Karpas-422 (cell line): ENCODE measurements around the gene MGLL. TPM values are rescaled to one million over a fixed set of nuclear protein-coding genes. Genes with fewer than 3 reads are reported as not detected.
A peak's percentile ranks its signal among the peaks of the same experiment; 100 is the strongest.

Experiments
- DNase-seq: peaks from one replicate; pipeline ENCODE4 v3.0.0-alpha.2; 2015
- H2AFZ ChIP-seq: fragments of 200-600 bp; sonication (generic); 2 replicates; pipeline ENCODE4 v1.6.1; 2014; ENCODE audit warnings: antibody characterized with exemption, low read length, mixed read lengths
- H3K27ac ChIP-seq: fragments of 200-600 bp; sonication (generic); 2 replicates; pipeline ENCODE4 v1.5.1; 2014; ENCODE audit warnings: mild to moderate bottlenecking, low read length, moderate library complexity
- H3K27me3 ChIP-seq: fragments of 200-600 bp; sonication (generic); 2 replicates; pipeline ENCODE4 v1.6.1; 2014; ENCODE audit warnings: low read length, mixed read lengths
- H3K36me3 ChIP-seq: fragments of 200-600 bp; sonication (generic); 2 replicates; pipeline ENCODE4 v1.6.1; 2014; ENCODE audit warnings: low read length, mixed read lengths; ENCODE audit not compliant: insufficient read depth
- H3K4me1 ChIP-seq: fragments of 200-600 bp; sonication (generic); 2 replicates; pipeline ENCODE4 v1.6.1; 2014; ENCODE audit warnings: mild to moderate bottlenecking, low read length, mixed read lengths
- H3K4me2 ChIP-seq: fragments of 200-600 bp; sonication (generic); 2 replicates; pipeline ENCODE4 v1.6.1; 2014; ENCODE audit warnings: low read length, low read depth, mild to moderate bottlenecking; ENCODE audit not compliant: poor library complexity, severe bottlenecking
- H3K4me3 ChIP-seq: fragments of 200-600 bp; sonication (generic); 2 replicates; pipeline ENCODE4 v1.5.1; 2014; ENCODE audit warnings: mild to moderate bottlenecking, antibody characterized with exemption, low read length, mixed read lengths
- H3K79me2 ChIP-seq: fragments of 200-600 bp; sonication (generic); 2 replicates; pipeline ENCODE4 v1.6.1; 2014; ENCODE audit warnings: mild to moderate bottlenecking, low read length, mixed read lengths
- H3K9ac ChIP-seq: fragments of 200-600 bp; sonication (generic); 2 replicates; pipeline ENCODE4 v1.6.0; 2014; ENCODE audit warnings: low read length
- H3K9me2 ChIP-seq: fragments of 200-600 bp; sonication (generic), shearing (Covaris generic); replicated peaks from 2 replicates; pipeline ENCODE4 v1.6.0; 2014; ENCODE audit warnings: mild to moderate bottlenecking, low read length, moderate library complexity; ENCODE audit not compliant: insufficient read depth
- H3K9me3 ChIP-seq: fragments of 300-700, 200-600 bp; sonication (generic); 2 replicates; pipeline ENCODE4 v1.6.1; 2014; ENCODE audit warnings: low read length, mixed read lengths
- H4K20me1 ChIP-seq: fragments of 200-600 bp; sonication (generic); 2 replicates; pipeline ENCODE4 v1.6.1; 2014; ENCODE audit warnings: mild to moderate bottlenecking, antibody characterized with exemption, low read length, low read depth; ENCODE audit not compliant: insufficient read depth
- total RNA-seq: library from RNA; depleted of rRNA; stranded (reverse); fragments of >200 nt; shearing (Covaris generic); gene quantifications from 2 replicates; pipeline ENCODE4 v1.2.3, GENCODE V29; 2014; ENCODE audit warnings: low replicate concordance

Gene MGLL
- total RNA-seq, 1 experiment from 2014 or later = 58.0 TPM

DNA sequence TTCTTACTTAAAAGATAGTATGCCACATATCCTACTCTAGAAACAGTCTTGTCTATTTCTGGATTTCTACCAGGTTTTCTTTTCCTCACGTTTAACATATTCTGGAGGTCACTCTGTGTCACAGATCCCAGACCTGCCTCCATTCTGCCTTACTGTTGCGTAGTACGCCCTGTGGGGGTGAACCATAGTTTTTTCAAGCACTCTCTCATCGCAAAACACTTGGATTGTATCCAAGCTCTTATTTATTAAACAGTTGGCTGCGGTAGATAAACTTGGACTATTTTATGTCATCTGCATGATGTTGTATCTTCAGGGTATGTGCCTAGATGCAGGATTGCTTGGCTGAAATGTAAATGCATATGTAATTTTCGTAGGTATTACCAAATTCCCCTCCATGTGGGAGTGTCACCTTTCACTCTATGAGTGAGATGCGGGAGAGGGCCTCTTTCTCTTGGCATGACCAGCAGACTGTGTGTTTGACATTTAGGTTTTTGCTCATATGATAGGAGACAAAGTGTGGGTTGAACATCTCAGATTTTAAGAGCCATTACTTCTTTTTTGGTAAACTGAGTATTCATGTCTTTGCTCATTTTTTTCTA, 93.8 kb downstream of the MGLL start:
- no peak for DNase-seq
- Histone ChIP-seq H3K27me3 (no peaks in the 10 kb centered on the region), H2AFZ (no peak overlapping the region), H4K20me1 (no peaks in the 10 kb centered on the region), H3K27ac (peak overlapping the region; percentile 98), H3K4me1 (peaks cover 75% of the 10 kb centered on the region), H3K9me3 (no peaks in the 10 kb centered on the region), H3K4me2 (peak overlapping the region; percentile 78), H3K4me3 (no peak overlapping the region), H3K9me2 (no peaks in the 10 kb centered on the region), H3K36me3 (peaks cover 29% of the 10 kb centered on the region; the same call in 1 of the 2 replicates), H3K79me2 (peaks cover 96% of the 10 kb centered on the region), H3K9ac (peak overlapping the region; percentile 77)

DNA sequence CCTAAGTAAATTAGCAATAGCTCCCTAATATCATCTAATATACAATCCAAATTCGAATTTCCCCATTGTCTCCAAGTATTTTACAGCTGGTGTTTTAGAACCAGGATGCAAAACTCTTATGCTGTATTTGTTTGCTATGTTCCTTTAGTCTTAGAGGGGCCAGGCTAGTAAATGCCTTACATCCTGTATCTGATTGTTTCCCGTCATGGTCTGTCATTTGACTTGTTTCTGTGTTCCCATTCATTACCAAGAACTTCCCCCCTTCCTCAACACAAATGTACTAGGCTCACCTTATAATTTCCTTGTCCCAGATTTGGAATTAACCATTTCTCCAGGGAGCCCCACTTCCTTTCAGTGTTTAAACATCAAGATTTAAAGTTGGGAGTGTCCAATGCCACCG, 95.4 kb downstream of the MGLL start:
- Histone ChIP-seq H3K36me3 (peaks cover 32% of the 10 kb centered on the region; the same call in 1 of the 2 replicates), H3K27ac (peak overlapping the region; percentile 44), H4K20me1 (no peaks in the 10 kb centered on the region), H3K4me2 (no peak overlapping the region), H3K4me1 (peaks cover 58% of the 10 kb centered on the region), H3K4me3 (no peak overlapping the region), H2AFZ (no peak overlapping the region), H3K27me3 (no peaks in the 10 kb centered on the region), H3K9me3 (no peaks in the 10 kb centered on the region), H3K9me2 (no peaks in the 10 kb centered on the region), H3K79me2 (peaks cover 95% of the 10 kb centered on the region), H3K9ac (no peak overlapping the region)
- no peak for DNase-seq

DNA sequence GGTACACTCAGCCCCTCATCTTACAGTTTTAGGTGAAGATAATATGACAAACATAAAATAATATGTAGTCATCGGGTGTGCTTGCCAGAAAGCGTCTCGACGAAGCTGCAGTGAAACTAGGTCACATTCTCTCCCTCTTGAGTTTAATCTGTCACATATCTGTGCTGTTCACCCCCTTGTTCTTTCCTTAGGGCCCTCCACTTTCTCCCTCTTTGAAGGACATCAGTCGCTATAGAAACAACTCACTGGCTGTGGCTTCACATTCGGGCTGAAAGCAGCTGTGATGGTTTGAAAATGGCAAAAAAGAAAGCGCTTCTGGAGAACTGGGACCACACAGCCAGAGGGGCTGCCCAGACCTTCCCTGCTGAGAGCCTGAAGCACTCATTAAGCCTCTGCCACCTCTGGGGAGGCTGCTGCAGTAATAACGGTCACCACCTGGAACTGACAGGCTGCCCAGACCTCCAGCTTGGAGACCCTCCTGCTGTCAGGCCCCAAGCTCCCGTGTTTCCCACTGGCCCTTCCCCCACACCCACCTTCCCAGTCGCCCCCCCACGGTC, 99.2 kb downstream of the MGLL start:
- Histone ChIP-seq H3K27me3 (no peaks in the 10 kb centered on the region), H3K4me3 (no peak overlapping the region), H3K4me2 (no peak overlapping the region), H3K27ac (0 out of 2 replicates have a peak overlapping the region, but pooled peaks have one; percentile 2), H3K9me2 (no peaks in the 10 kb centered on the region), H3K4me1 (peaks cover 45% of the 10 kb centered on the region), H3K9ac (no peak overlapping the region), H3K79me2 (peaks cover 90% of the 10 kb centered on the region), H4K20me1 (no peaks in the 10 kb centered on the region), H2AFZ (no peak overlapping the region), H3K9me3 (no peaks in the 10 kb centered on the region), H3K36me3 (peaks cover 50% of the 10 kb centered on the region)
- no peak for DNase-seq

GRCh38 chr3:127722091-127722784, 100.1 kb downstream of the MGLL start:
- peaks cover 90% of the 10 kb centered on the region for H3K79me2 ChIP-seq
- no peak overlapping the region for H2AFZ ChIP-seq
- no peak overlapping the region for H3K4me2 ChIP-seq
- no peaks in the 10 kb centered on the region for H3K9me2 ChIP-seq
- H3K36me3 ChIP-seq = peaks cover 52% of the 10 kb centered on the region
- DNase-seq = no peak
- H3K27me3 ChIP-seq = no peaks in the 10 kb centered on the region
- no peak overlapping the region for H3K27ac ChIP-seq
- no peaks in the 10 kb centered on the region for H4K20me1 ChIP-seq
- H3K4me3 ChIP-seq = no peak overlapping the region
- no peaks in the 10 kb centered on the region for H3K9me3 ChIP-seq
- H3K4me1 ChIP-seq = peaks cover 45% of the 10 kb centered on the region
- no peak overlapping the region for H3K9ac ChIP-seq

GRCh38 chr3:127720985-127721935, 101.1 kb downstream of the MGLL start:
- Histone ChIP-seq H3K36me3 (peaks cover 54% of the 10 kb centered on the region), H3K9me2 (no peaks in the 10 kb centered on the region), H2AFZ (no peak overlapping the region), H4K20me1 (no peaks in the 10 kb centered on the region), H3K4me3 (no peak overlapping the region), H3K9ac (no peak overlapping the region), H3K4me1 (peaks cover 54% of the 10 kb centered on the region), H3K27ac (no peak overlapping the region), H3K4me2 (no peak overlapping the region), H3K9me3 (no peaks in the 10 kb centered on the region), H3K27me3 (no peaks in the 10 kb centered on the region), H3K79me2 (peaks cover 86% of the 10 kb centered on the region)
- no peak for DNase-seq

DNA sequence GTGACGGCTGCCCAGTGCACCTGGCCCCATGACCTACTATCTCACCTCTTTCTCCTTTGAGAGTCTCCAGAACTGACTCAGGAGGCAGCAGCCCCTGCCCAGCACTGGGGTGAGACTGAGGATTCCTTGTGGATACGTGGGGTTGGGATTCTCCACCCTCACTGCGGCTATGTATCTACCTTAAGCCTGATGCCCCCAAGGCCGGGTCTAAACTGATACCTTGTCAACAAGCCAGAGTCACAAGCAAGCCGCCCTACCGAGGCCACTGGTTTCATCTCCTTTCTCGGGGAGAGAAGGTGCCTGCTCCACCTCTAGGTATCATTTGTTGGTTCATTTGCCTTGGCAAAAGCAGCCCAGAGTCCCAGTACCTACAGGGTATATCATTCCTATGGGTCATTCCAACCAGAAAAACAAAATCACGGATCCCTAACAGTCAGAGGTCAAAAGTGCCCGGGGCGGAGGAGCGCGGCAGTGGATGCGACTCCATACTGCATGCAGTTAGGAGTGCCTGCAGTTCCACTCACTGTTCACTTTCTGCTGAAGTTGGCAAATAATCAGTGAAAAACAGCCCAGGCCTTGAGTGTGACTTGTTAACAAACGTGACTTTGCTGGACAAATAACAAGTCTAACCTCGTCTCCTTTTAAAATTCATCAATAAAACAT, 102.0 kb downstream of the MGLL start:
- peak overlapping the region; percentile 28; the same call in 1 of the 2 replicates for H3K27ac ChIP-seq
- no peaks in the 10 kb centered on the region for H3K9me2 ChIP-seq
- DNase-seq = no peak
- H3K79me2 ChIP-seq = peaks cover 87% of the 10 kb centered on the region
- H3K9ac ChIP-seq = no peak overlapping the region
- peaks cover 54% of the 10 kb centered on the region for H3K36me3 ChIP-seq
- H3K4me2 ChIP-seq = no peak overlapping the region
- no peaks in the 10 kb centered on the region for H4K20me1 ChIP-seq
- H3K4me1 ChIP-seq = peaks cover 58% of the 10 kb centered on the region
- H3K9me3 ChIP-seq = no peaks in the 10 kb centered on the region
- no peak overlapping the region for H2AFZ ChIP-seq
- no peaks in the 10 kb centered on the region for H3K27me3 ChIP-seq
- H3K4me3 ChIP-seq = no peak overlapping the region

GRCh38 chr3:127719369-127719768, 102.9 kb downstream of the MGLL start:
- Histone ChIP-seq H3K36me3 (peaks cover 52% of the 10 kb centered on the region), H3K4me1 (peaks cover 61% of the 10 kb centered on the region), H3K9me3 (no peaks in the 10 kb centered on the region), H4K20me1 (no peaks in the 10 kb centered on the region), H3K27me3 (no peaks in the 10 kb centered on the region), H3K27ac (peak overlapping the region; percentile 56), H3K4me2 (no peak overlapping the region), H3K79me2 (peaks cover 83% of the 10 kb centered on the region), H3K9ac (no peak overlapping the region), H2AFZ (no peak overlapping the region), H3K9me2 (no peaks in the 10 kb centered on the region), H3K4me3 (no peak overlapping the region)
- no peak for DNase-seq
